Mononuclear cell (primary cell): ENCODE results near the gene ARHGEF7. TPM values are rescaled to one million over a fixed set of nuclear protein-coding genes. Genes with fewer than 3 reads are reported as not detected.

ENCODE experiments used
- H3K27me3 ChIP-seq: 2 replicates; pipeline ENCODE4 v1.6.0; 2011; ENCODE audit warnings: low read length, control low read depth; ENCODE audit not compliant: insufficient read depth
- H3K4me1 ChIP-seq: 2 replicates; pipeline ENCODE4 v1.5.1; 2011; ENCODE audit warnings: mild to moderate bottlenecking, low read length, control low read depth; ENCODE audit not compliant: insufficient read depth
- H3K4me3 ChIP-seq: 2 replicates; pipeline ENCODE4 v1.5.1; 2011; ENCODE audit warnings: mild to moderate bottlenecking, low read length, moderate library complexity
- H3K9me3 ChIP-seq: 2 replicates; pipeline ENCODE4 v1.5.1; 2011; ENCODE audit warnings: low read depth, mild to moderate bottlenecking, control low read depth, low read length
- total RNA-seq: library from RNA; depleted of rRNA; stranded (reverse); fragments of >200 nt; gene quantifications from one replicate; pipeline ENCODE4 v1.2.3, GENCODE V29; 2012

The ARHGEF7 gene
- total RNA-seq, 1 donor, result 79.5 TPM

GRCh38 chr13:111328574-111329410 is 213.7 kb downstream of the ARHGEF7 start:
- H3K27me3 ChIP-seq, result no peaks in the 10 kb centered on the region
- no peak overlapping the region for H3K4me3 ChIP-seq
- H3K4me1 ChIP-seq, result no peaks in the 10 kb centered on the region
- H3K9me3 ChIP-seq, result no peaks in the 10 kb centered on the region

DNA sequence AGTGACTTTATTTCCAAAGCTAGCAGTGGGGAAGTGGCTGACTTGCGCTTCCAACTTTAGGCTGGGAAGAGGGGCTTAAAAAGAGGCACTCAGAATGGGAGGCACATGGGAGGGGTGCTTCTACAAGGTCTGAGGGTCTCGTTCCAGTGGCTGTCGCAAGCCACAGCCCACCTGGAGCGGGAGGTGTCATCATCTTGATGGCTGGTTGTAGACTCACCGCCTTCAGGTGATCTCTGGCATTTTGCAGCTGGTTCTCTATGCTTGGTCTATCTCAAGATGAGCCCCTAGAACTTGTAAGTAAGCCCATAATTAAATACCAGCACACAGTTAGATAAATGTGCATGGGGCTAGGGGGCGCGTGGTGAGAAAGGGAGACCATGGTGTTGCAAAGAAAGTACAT is 214.5 kb downstream of the ARHGEF7 start:
- peaks cover 7% of the 10 kb centered on the region for H3K9me3 ChIP-seq
- no peaks in the 10 kb centered on the region for H3K4me1 ChIP-seq
- H3K4me3 ChIP-seq, result no peak overlapping the region
- H3K27me3 ChIP-seq, result no peaks in the 10 kb centered on the region

DNA sequence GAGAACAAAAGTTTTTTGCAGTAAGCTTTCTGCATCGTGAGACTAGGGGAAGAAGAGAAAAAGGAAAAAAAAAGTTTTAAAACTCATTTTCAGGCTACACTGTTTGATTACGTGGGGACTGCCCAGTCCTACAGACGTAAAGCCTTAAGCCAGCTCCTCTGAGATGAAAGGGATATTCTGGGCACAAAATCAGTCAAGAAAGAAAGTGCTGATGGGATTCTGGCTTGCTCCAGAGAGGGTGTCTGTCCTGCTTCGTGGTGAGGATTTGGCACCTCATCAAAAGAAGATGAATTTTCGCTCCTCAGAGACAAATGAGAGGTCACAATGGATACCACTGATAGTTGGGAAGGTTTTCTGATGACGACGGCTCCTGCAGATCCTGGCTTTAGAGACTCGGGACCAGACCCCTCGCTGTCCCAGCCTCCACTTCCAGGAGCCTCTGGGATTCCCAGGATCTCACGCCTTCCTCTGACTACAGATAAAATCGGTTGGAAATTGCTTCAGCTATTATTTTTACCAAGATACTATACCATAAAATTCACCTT is 215.0 kb downstream of the ARHGEF7 start:
- no peaks in the 10 kb centered on the region for H3K27me3 ChIP-seq
- peaks cover 7% of the 10 kb centered on the region for H3K9me3 ChIP-seq
- no peaks in the 10 kb centered on the region for H3K4me1 ChIP-seq
- no peak overlapping the region for H3K4me3 ChIP-seq

DNA sequence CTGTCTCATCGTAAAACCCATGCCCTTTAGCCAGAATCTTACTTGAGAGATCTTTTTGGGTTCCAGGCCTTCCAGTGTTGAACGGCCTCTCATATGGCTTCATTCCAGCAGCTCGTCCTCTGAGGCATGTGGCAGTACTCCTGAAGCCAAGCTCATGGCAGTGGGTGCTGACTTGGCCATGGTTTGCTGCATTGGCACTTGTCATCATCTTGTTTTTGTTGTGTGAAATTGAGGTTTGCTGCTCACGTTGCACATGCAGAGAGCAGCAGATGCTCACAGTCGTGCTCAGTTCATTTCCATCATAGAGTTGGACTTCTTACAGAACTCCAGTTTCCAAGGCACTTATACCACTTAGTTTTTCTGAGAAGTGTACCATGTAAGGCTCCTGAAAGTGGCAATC is 220.2 kb downstream of the ARHGEF7 start:
- Histone ChIP-seq H3K4me1 (no peaks in the 10 kb centered on the region), H3K27me3 (no peaks in the 10 kb centered on the region), H3K9me3 (peaks cover 7% of the 10 kb centered on the region), H3K4me3 (no peak overlapping the region)

GRCh38 chr13:111336666-111337065 is 221.6 kb downstream of the ARHGEF7 start:
- no peaks in the 10 kb centered on the region for H3K4me1 ChIP-seq
- no peaks in the 10 kb centered on the region for H3K27me3 ChIP-seq
- no peak overlapping the region for H3K4me3 ChIP-seq
- H3K9me3 ChIP-seq, result peaks cover 7% of the 10 kb centered on the region

DNA sequence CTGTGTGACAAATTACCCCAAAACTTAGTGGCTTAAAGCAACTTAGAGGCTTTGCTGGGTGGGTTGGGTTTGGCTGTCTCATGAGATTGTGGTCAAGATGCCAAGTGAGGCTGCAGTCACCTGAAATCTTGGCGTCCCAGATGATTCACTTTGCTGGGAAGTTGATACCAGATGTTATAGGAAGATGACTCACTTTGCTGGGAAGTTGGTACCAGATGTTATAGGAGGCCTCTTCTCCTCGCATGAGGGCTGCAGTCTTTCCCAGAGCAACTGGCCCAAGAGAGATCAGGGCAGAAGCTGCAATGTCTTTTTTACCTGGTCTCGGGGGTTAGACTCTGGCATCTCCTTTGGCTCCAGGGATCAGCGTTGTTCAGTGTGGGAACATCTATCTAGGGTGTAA is 222.1 kb downstream of the ARHGEF7 start:
- Histone ChIP-seq H3K4me3 (no peak overlapping the region), H3K27me3 (no peaks in the 10 kb centered on the region), H3K4me1 (no peaks in the 10 kb centered on the region), H3K9me3 (peaks cover 7% of the 10 kb centered on the region)

DNA sequence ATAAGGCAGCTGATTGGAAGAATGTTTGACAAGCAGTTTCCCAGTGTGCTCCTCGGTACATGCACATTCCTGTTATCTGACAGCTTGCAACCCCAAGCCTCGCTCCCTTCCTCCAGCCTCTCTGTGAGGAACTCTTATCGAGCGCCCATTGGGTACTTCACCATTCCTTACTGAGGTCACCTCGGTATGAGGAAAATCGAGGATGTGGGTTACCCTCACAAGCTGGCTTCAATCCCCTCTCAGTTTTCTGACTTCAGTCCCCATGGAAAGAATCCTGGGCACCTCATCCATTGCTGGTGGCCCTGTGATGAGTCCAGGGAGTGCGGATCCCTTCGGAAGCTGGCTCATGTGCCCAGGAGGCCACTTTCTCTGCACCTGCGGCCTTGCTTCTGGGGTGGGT is 222.6 kb downstream of the ARHGEF7 start:
- no peak overlapping the region for H3K4me3 ChIP-seq

GRCh38 chr13:111338841-111339240 is 223.7 kb downstream of the ARHGEF7 start:
- Histone ChIP-seq H3K9me3 (peaks cover 7% of the 10 kb centered on the region), H3K27me3 (no peaks in the 10 kb centered on the region)

More for the DNA sequence above, 222.6 kb downstream of the ARHGEF7 start:
- H3K9me3 ChIP-seq, result peaks cover 7% of the 10 kb centered on the region
- no peaks in the 10 kb centered on the region for H3K27me3 ChIP-seq
- no peaks in the 10 kb centered on the region for H3K4me1 ChIP-seq

DNA sequence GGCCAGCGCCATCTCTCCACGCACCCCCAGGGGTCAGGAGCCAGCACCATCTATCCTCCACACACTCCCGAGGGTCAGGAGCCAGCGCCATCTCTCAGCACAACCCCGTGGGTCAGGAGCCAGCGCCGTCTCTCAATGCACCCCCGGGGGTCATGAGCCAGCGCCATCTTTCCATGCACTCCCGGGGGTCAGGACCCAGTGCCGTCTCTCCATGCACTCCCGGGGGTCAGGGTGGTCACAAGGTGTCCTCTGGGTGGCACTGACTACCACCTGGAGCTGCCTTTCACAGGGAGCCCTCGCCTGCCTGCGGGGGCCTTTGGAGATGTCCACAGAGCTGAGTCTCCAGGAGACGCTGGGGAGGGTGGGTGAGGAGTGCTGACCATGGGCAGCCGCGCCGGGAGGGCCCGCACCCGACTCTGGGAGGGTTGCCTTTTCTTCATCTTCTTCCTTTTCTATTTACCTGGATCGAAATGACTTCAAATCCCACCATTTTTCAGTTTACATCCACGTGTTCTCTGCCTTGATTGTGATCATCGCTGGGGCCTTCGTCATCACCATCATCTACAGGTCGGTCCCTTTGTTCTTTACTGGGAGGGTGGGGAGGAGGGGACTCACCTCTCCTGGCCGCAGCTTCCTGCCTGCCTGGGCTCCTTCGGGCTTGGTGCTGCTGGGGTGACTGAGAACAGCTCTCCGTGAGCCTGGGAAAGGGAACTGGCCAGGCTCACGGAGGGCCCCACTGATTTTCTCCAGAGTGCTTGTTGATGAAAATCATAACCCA is 224.4 kb downstream of the ARHGEF7 start:
- Histone ChIP-seq H3K4me1 (no peaks in the 10 kb centered on the region), H3K4me3 (no peak overlapping the region), H3K9me3 (peaks cover under 1% of the 10 kb centered on the region), H3K27me3 (no peaks in the 10 kb centered on the region)

More at GRCh38 chr13:111338841-111339240, 223.7 kb downstream of the ARHGEF7 start:
- Histone ChIP-seq H3K4me1 (no peaks in the 10 kb centered on the region), H3K4me3 (no peak overlapping the region)

DNA sequence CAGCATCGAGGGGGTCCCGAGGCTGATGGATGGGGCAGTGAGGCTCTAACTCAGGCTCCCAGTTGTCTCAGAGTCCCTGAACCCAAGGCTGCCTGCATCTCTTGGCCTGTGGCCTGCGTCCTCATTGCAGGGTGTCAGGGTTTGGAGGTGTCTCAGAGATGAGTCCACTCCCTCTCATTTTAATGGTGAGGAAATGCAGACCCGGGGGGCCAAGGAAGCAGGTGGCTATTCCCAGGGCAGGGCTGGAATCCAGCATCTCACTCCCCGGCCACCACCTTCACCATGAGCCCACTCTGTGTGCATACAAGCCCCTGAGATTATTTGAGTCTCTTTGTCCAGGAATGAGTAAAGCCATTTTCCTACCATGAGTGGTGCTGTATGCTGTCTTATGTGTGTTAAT is 226.8 kb downstream of the ARHGEF7 start:
- H3K27me3 ChIP-seq, result no peaks in the 10 kb centered on the region
- no peaks in the 10 kb centered on the region for H3K9me3 ChIP-seq
- H3K4me1 ChIP-seq, result no peaks in the 10 kb centered on the region
- H3K4me3 ChIP-seq, result no peak overlapping the region

- Histone ChIP-seq H3K4me3 (no peak overlapping the region), H3K27me3 (no peaks in the 10 kb centered on the region)
Observed at GRCh38 chr13:111342721-111343120, 227.6 kb downstream of the ARHGEF7 start.

DNA sequence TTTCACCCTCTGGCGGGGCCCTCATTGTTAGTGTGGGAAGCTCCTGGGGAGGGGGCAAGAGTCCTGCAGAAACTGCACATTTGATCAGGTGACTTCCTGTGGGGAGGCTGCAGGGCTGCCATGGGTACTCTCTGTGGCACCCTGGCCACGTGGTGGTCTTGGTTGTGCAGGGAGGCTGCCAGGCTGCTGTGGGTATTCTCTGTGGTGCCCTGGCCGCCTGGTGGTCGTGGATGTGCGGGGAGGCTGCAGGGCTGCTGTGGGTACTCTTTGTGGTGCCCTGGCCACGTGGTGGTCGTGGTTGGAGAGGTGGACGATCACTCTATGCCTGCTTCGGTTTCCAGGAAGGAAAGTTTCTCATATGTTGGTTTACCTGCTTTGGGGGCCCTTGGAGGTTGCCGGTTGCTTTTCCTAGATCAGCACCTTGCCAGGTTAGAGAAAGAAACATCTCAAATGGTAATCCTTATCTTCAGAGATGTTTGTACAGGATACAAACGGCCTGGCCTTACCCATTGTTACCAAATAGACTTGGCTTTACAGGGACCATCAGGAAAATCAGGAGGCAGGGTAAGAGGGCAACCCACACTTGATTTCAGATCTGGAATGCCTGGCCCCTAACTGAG is 228.2 kb downstream of the ARHGEF7 start:
- Histone ChIP-seq H3K4me3 (no peak overlapping the region), H3K4me1 (no peaks in the 10 kb centered on the region), H3K9me3 (no peaks in the 10 kb centered on the region), H3K27me3 (no peaks in the 10 kb centered on the region)

More at GRCh38 chr13:111342721-111343120, 227.6 kb downstream of the ARHGEF7 start:
- Histone ChIP-seq H3K9me3 (no peaks in the 10 kb centered on the region), H3K4me1 (no peaks in the 10 kb centered on the region)

GRCh38 chr13:111344471-111345191 is 229.5 kb downstream of the ARHGEF7 start:
- Histone ChIP-seq H3K27me3 (no peaks in the 10 kb centered on the region), H3K9me3 (no peaks in the 10 kb centered on the region), H3K4me1 (no peaks in the 10 kb centered on the region), H3K4me3 (no peak overlapping the region)

- no peaks in the 10 kb centered on the region for H3K27me3 ChIP-seq
- H3K4me3 ChIP-seq, result no peak overlapping the region
- H3K9me3 ChIP-seq, result no peaks in the 10 kb centered on the region
- no peaks in the 10 kb centered on the region for H3K4me1 ChIP-seq
Observed at GRCh38 chr13:111345682-111346081, 230.6 kb downstream of the ARHGEF7 start.
